ENCODE data around the gene CEACAM19.
"Not testable (repeated sequence)": the region's sequence is repeated elsewhere in the genome, so short reads cannot be mapped to it uniquely, and the experiment has no call there.

CEACAM19 gene

DNA sequence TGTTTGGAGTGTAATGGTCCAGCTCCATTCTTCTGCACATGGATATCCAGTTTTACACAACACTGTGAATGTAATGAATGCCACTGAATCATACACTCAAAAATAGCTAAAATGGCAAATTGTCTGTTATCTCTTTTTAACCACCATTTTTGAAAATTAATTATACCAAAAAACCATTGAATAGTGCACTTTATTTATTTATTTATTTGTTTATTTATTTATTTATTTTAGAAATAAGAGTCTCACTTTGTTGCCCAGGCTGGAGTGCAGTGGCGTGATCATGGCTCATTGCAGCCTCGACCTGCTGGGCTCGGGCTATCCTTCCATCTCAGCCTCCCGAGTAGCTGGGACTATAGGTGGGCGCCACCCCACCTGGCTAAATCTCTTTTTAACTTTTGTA, 7.3 kb upstream of the CEACAM19 start:
- TF ChIP-seq, protein P1, sequence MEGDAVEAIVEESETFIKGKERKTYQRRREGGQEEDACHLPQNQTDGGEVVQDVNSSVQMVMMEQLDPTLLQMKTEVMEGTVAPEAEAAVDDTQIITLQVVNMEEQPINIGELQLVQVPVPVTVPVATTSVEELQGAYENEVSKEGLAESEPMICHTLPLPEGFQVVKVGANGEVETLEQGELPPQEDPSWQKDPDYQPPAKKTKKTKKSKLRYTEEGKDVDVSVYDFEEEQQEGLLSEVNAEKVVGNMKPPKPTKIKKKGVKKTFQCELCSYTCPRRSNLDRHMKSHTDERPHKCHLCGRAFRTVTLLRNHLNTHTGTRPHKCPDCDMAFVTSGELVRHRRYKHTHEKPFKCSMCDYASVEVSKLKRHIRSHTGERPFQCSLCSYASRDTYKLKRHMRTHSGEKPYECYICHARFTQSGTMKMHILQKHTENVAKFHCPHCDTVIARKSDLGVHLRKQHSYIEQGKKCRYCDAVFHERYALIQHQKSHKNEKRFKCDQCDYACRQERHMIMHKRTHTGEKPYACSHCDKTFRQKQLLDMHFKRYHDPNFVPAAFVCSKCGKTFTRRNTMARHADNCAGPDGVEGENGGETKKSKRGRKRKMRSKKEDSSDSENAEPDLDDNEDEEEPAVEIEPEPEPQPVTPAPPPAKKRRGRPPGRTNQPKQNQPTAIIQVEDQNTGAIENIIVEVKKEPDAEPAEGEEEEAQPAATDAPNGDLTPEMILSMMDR (IDR thresholded peaks at IDR 0.05; ENCODE audit: insufficient read depth, low read depth, low read length, missing control alignments) = no peak

DNA sequence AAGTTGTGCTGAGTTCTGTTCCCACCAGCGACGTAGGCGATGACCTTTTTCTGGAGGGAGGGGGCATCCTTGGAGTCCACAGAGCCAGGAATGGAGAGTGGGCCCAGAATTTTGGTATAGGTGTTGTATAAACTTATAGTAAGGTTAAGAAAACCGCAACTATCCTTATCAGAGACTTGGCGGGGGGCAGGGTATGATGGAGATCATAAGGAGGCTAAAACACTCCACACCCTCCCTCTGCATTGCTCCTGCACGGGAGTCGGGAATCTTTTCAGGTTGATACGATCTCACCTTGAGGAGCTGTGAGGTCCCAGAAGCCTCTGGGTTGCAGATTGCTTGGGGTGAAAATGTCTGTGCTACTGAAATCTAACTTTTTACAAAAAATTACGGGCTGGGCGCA, 6.3 kb upstream of the CEACAM19 start:
- H3K4me3 ChIP-seq (ENCODE audit: low read depth, low read length) = no peak overlapping the region
- TF ChIP-seq, protein P1 (IDR thresholded peaks at IDR 0.05; ENCODE audit: insufficient read depth, low read depth, low read length, missing control alignments) = no peak
- DNase-seq (ENCODE audit: low read depth) = no peak

More for the DNA sequence above, 7.3 kb upstream of the CEACAM19 start:
- no peak for DNase-seq (ENCODE audit: low read depth)
- no peak overlapping the region for H3K4me3 ChIP-seq (ENCODE audit: low read depth, low read length)

DNA sequence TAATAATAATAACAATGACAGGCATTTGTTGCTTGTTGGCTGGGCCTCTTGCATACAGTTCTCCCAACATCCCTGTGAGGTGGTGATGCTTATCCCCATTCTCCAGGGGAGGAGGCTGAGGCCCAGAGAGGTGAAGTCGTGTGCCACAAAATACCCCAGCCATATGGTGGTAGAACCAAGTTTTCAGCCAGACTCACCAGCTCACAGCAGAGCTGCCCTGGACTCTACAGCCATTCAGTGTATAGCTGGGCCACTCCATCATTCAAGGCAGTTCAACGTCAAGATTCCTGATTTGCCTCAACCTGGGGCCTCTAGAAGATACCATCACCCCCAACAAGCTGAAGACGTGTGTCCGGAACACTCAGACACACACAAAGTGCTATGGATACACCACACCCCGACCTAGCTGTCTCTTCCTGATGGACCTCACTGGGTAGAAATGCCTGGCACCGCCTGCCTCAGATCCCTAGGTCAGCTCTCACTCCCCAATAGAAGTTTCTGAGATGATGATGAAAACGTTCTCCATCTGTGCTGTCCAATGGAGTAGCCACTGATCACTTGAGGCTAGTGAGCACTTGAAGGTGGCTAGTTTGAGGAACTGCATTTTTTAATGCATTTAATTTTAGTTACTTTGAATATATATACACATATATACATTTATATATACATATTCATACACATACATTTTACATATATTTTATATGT, 4.3 kb upstream of the CEACAM19 start:
- TF ChIP-seq, protein P1 (IDR thresholded peaks at IDR 0.05; ENCODE audit: insufficient read depth, low read depth, low read length, missing control alignments) = no peak
- DNase-seq (ENCODE audit: low read depth) = no peak
- no peak overlapping the region for H3K4me3 ChIP-seq (ENCODE audit: low read depth, low read length)

DNA sequence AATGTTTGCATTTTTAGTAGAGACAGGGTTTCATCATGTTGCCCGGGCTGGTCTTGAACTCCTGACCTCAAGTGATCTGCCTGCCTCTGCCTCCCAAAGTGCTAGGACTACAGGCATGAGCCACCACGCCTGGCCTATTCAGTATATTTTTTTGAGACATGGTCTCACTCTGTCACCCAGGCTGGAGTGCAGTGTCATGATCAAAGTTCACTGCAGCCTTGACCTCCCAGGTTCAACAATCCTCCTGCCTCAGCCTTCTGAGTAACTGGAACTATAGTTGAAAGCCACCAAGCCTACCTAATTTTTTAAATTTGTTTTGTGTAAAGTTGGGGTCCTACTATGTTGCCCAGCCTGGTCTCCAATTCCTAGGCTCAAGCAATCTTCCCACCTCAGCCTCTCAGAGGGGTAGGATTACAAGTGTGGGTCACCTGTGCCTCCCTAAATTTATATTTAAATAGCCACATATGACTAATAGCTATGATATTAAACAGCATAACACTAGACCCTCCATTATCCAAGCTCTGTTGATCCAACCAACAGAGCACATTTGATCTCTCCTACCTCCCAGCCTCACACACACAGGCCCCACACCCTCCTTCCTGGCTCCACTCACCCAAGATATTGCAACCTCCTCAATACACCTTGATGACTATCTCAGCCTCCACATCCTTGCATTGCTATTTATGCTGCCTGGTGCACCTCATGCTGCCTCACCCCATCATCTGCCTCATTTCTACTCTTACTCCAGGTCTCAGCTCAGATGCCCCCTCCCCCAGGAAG, 2.1 kb upstream of the CEACAM19 start:
- no peak for DNase-seq (ENCODE audit: low read depth)
- TF ChIP-seq, protein P1 (IDR thresholded peaks at IDR 0.05; ENCODE audit: insufficient read depth, low read depth, low read length, missing control alignments) = no peak

DNA sequence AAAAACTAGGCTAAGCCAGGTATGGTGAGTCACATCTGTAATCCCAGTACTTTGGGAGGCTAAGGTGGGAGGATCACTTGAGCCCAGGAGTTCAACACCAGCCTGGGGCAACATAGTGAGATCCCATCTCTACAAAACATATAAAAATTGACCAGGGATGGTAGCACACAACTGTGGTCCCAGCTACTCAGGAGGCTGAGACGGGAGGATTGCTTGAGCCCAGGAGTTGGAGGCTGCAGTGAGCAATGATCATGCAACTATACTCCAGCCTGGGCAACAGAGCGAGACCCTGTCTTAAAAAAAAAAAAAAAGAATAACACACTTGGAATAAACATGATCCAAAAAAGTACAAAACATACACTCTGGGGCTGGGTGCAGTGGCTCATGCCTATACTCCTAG, 1.3 kb upstream of the CEACAM19 start:
- H3K4me3 ChIP-seq (ENCODE audit: low read depth, low read length); DNase-seq (ENCODE audit: low read depth): not testable (repeated sequence)

More for the DNA sequence above, 2.1 kb upstream of the CEACAM19 start:
- no peak overlapping the region for H3K4me3 ChIP-seq (ENCODE audit: low read depth, low read length)

DNA sequence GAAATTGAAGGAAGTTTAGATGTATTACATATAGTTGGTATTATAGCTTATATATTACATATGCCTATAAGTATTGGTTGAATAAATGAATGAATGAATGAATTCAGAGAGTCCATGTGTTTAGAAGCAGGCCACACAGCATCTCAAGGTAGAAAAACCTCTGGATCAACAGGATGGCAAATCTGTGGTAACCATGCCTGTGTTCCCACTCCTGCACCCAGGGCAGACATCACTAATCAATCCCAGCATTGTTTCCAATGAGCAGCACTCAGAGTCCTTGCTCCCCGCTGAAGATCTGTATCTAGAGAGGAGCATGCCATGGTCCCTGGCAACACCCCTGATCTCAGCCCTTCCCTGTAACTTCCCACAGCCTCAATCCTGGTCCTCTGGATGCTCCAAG, 944 bp downstream of the CEACAM19 start:
- no peak overlapping the region for H3K4me3 ChIP-seq (ENCODE audit: low read depth, low read length)
- no peak for DNase-seq (ENCODE audit: low read depth)
- TF ChIP-seq, protein P1 (IDR thresholded peaks at IDR 0.05; ENCODE audit: insufficient read depth, low read depth, low read length, missing control alignments) = no peak

DNA sequence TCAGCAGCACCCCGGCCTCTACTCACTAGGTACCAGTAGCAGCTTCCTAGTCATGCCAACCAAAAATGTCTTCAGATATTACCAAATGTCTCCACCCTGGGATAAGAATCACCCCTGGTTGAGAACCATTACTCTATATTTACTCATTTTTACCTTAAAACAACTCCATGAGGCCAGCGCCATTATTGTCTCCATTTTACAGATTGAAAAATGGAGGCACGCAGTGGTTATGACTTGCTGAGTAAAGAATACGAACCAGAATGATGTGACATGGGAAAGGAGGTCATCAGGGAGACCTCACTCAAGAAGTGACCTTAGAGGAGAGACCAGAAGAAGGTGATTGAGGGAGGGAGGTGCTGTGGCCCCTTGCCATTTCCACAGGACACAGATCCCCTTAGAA, 2.2 kb downstream of the CEACAM19 start:
- DNase-seq (ENCODE audit: low read depth) = no peak
- H3K4me3 ChIP-seq (ENCODE audit: low read depth, low read length) = no peak overlapping the region
- TF ChIP-seq, protein P1 (IDR thresholded peaks at IDR 0.05; ENCODE audit: insufficient read depth, low read depth, low read length, missing control alignments) = no peak

All from GM12865 (cell line).